Measurements from ENCODE around the gene DHH. TPM values are rescaled to one million over a fixed set of nuclear protein-coding genes. Genes with fewer than 3 reads are reported as not detected.

DHH gene
- total and polyA plus RNA-seq, 9 of the 15 experiments (the other 6 are each of a cell fraction or from before 2014, with no cell fraction given), result 0.07 to 2.6 (median 0.54) TPM

- no peak for TF ChIP-seq ZNF354B (CRISPR knock-in tag; IDR thresholded peaks at IDR 0.05)
- no peak for TF ChIP-seq ELF4 (CRISPR knock-in tag; IDR thresholded peaks at IDR 0.05)
- TF ChIP-seq ZBTB40 (IDR thresholded peaks at IDR 0.05), result no peak
- TF ChIP-seq ZBTB40 (CRISPR knock-in tag; IDR thresholded peaks at IDR 0.05), result no peak
- TF ChIP-seq GABPB2 (CRISPR knock-in tag; conservative IDR thresholded peaks at IDR 0.05), result no peak
- no peak for TF ChIP-seq RUNX1 (IDR thresholded peaks at IDR 0.05; ENCODE audit: low read depth)
- no peak for TF ChIP-seq FUS (optimal IDR thresholded peaks at IDR 0.05; ENCODE audit: low read depth, low read length)
- TF ChIP-seq, protein P1, sequence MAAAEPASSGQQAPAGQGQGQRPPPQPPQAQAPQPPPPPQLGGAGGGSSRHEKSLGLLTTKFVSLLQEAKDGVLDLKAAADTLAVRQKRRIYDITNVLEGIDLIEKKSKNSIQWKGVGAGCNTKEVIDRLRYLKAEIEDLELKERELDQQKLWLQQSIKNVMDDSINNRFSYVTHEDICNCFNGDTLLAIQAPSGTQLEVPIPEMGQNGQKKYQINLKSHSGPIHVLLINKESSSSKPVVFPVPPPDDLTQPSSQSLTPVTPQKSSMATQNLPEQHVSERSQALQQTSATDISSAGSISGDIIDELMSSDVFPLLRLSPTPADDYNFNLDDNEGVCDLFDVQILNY (CRISPR knock-in tag; IDR thresholded peaks at IDR 0.05), result no peak
- TF ChIP-seq SMC3 (conservative IDR thresholded peaks at IDR 0.05; ENCODE audit: insufficient read depth, low read depth, low read length), result no peak
- TF ChIP-seq BCL6 (CRISPR knock-in tag; IDR thresholded peaks at IDR 0.05), result no peak
- TF ChIP-seq SREBF1 (IDR thresholded peaks at IDR 0.05; ENCODE audit: borderline replicate concordance, low read depth, low read length), result no peak
- TF ChIP-seq ZNF384 (IDR thresholded peaks at IDR 0.05; ENCODE audit: low read depth, low read length), result no peak
- no peak for TF ChIP-seq ZNF76 (CRISPR knock-in tag; IDR thresholded peaks at IDR 0.05; ENCODE audit: borderline replicate concordance)
- TF ChIP-seq SMAD1 (IDR thresholded peaks at IDR 0.05; ENCODE audit: low read depth, low read length, partially characterized antibody), result no peak
- TF ChIP-seq RFX7 (CRISPR knock-in tag; IDR thresholded peaks at IDR 0.05), result no peak
- TF ChIP-seq, protein P2, sequence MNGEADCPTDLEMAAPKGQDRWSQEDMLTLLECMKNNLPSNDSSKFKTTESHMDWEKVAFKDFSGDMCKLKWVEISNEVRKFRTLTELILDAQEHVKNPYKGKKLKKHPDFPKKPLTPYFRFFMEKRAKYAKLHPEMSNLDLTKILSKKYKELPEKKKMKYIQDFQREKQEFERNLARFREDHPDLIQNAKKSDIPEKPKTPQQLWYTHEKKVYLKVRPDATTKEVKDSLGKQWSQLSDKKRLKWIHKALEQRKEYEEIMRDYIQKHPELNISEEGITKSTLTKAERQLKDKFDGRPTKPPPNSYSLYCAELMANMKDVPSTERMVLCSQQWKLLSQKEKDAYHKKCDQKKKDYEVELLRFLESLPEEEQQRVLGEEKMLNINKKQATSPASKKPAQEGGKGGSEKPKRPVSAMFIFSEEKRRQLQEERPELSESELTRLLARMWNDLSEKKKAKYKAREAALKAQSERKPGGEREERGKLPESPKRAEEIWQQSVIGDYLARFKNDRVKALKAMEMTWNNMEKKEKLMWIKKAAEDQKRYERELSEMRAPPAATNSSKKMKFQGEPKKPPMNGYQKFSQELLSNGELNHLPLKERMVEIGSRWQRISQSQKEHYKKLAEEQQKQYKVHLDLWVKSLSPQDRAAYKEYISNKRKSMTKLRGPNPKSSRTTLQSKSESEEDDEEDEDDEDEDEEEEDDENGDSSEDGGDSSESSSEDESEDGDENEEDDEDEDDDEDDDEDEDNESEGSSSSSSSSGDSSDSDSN (IDR thresholded peaks at IDR 0.05; ENCODE audit: borderline replicate concordance in 1 of 2, low read depth in 2 of 2, low read length in 2 of 2), result peak; percentile 78 to 84; a peak in 2 of 4 replicates
Observed at GRCh38 chr12:49069507-49070346, 24.9 kb downstream of the DHH start, which contains the start of gene RHEBL1 (continued).
